Mesodermal cell (in vitro differentiated cells): Measurements from ENCODE around the gene SNAPC4. TPM values are rescaled to one million over a fixed set of nuclear protein-coding genes. Genes with fewer than 3 reads are reported as not detected.

Experiments
- H3K27ac ChIP-seq: 2 replicates; pipeline ENCODE4 v1.7.0; 2013; ENCODE audit warnings: mild to moderate bottlenecking, low read depth, low read length, moderate library complexity; ENCODE audit not compliant: severe bottlenecking
- H3K36me3 ChIP-seq: 2 replicates; pipeline ENCODE4 v1.7.1; 2013; ENCODE audit warnings: mild to moderate bottlenecking, low read length, moderate library complexity; ENCODE audit not compliant: control insufficient read depth, insufficient read depth
- H3K4me1 ChIP-seq: one replicate; pipeline ENCODE4 v1.7.1; 2013; ENCODE audit warnings: mild to moderate bottlenecking, low read length; ENCODE audit not compliant: insufficient read depth, control insufficient read depth, poor library complexity, severe bottlenecking
- H3K4me3 ChIP-seq: 2 replicates; pipeline ENCODE4 v1.7.0; 2013; ENCODE audit warnings: low read length, control low read depth, mild to moderate bottlenecking; ENCODE audit not compliant: insufficient read depth, poor library complexity, severe bottlenecking; ENCODE audit errors: extremely low read depth
- H3K9me3 ChIP-seq: 2 replicates; pipeline ENCODE4 v1.7.1; 2013; ENCODE audit warnings: mild to moderate bottlenecking, low read length, moderate library complexity; ENCODE audit not compliant: control insufficient read depth
- WGBS, 2 experiments: methylation state at CpG; one replicate each; pipeline ENCODE4 v1.1.5; 2013; ENCODE audit warnings: missing lambda C conversion rate in 2 of 2; ENCODE audit not compliant: insufficient coverage in 2 of 2; 5-methylcytosine and 5-hydroxymethylcytosine counted together
- polyA plus RNA-seq, 2 experiments: library from polyadenylated mRNA; stranded (reverse); fragments of 50-300 nt; gene quantifications; one replicate each; pipeline ENCODE4 v1.2.3, GENCODE V29; 2013

SNAPC4 gene, protein sequence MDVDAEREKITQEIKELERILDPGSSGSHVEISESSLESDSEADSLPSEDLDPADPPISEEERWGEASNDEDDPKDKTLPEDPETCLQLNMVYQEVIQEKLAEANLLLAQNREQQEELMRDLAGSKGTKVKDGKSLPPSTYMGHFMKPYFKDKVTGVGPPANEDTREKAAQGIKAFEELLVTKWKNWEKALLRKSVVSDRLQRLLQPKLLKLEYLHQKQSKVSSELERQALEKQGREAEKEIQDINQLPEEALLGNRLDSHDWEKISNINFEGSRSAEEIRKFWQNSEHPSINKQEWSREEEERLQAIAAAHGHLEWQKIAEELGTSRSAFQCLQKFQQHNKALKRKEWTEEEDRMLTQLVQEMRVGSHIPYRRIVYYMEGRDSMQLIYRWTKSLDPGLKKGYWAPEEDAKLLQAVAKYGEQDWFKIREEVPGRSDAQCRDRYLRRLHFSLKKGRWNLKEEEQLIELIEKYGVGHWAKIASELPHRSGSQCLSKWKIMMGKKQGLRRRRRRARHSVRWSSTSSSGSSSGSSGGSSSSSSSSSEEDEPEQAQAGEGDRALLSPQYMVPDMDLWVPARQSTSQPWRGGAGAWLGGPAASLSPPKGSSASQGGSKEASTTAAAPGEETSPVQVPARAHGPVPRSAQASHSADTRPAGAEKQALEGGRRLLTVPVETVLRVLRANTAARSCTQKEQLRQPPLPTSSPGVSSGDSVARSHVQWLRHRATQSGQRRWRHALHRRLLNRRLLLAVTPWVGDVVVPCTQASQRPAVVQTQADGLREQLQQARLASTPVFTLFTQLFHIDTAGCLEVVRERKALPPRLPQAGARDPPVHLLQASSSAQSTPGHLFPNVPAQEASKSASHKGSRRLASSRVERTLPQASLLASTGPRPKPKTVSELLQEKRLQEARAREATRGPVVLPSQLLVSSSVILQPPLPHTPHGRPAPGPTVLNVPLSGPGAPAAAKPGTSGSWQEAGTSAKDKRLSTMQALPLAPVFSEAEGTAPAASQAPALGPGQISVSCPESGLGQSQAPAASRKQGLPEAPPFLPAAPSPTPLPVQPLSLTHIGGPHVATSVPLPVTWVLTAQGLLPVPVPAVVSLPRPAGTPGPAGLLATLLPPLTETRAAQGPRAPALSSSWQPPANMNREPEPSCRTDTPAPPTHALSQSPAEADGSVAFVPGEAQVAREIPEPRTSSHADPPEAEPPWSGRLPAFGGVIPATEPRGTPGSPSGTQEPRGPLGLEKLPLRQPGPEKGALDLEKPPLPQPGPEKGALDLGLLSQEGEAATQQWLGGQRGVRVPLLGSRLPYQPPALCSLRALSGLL (N-terminal part only)
- 11.4 TPM for polyA plus RNA-seq (2013, experiment 1 of 2)
- 10.1 TPM for polyA plus RNA-seq (2013, experiment 2 of 2)

- WGBS, 2 experiments = 20 to 25% methylated on average over 50 to 57 of the region's 71 CpGs
- H3K4me1 ChIP-seq = peaks cover 9% of the 10 kb centered on the region
- no peaks in the 10 kb centered on the region for H3K9me3 ChIP-seq
- peak within 1 kb of the TSS; percentile 83 for H3K4me3 ChIP-seq
- peaks cover 64% of the 10 kb centered on the region for H3K36me3 ChIP-seq
- H3K27ac ChIP-seq = peak within 1 kb of the TSS; percentile 59
Observed at GRCh38 chr9:136400038-136400834, at the start of gene SNAPC4. TSS of gene SNAPC4 (minus strand) at chr9:136400170. CDS start at chr9:136398428, 1,742 bp downstream.

DNA sequence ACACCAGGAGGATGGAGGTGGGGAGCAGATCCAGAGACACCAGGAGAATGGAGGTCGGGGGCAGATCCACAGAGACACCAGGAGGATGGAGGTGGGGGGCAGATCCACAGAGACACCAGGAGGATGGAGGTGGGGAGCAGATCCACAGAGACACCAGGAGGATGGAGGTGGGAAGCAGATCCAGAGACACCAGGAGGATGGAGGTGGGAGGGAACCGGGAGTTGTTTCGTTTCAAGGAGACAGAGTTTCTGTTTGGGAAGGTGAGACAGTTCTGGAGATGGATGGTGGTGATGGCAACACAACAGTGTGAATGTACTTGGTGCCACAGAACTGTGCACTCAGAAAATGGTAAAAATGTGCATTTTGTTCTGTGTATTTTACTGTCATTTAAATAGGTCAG, 48.7 kb upstream of the SNAPC4 start:
- no peak overlapping the region for H3K4me3 ChIP-seq
- H3K36me3 ChIP-seq = peaks cover 89% of the 10 kb centered on the region
- H3K4me1 ChIP-seq = no peaks in the 10 kb centered on the region
- no peaks in the 10 kb centered on the region for H3K9me3 ChIP-seq
- no peak overlapping the region for H3K27ac ChIP-seq
- 100% methylated on average over 3 of the region's 3 CpGs for WGBS, 2 experiments

- H3K9me3 ChIP-seq = no peaks in the 10 kb centered on the region
- no peak overlapping the region for H3K27ac ChIP-seq
- no peak overlapping the region for H3K4me3 ChIP-seq
- H3K36me3 ChIP-seq = peaks cover 90% of the 10 kb centered on the region
- no peaks in the 10 kb centered on the region for H3K4me1 ChIP-seq
- WGBS, 2 experiments = 95 to 96% methylated on average over 23 to 27 of the region's 27 CpGs
Observed at GRCh38 chr9:136447173-136447778, 47.3 kb upstream of the SNAPC4 start.

DNA sequence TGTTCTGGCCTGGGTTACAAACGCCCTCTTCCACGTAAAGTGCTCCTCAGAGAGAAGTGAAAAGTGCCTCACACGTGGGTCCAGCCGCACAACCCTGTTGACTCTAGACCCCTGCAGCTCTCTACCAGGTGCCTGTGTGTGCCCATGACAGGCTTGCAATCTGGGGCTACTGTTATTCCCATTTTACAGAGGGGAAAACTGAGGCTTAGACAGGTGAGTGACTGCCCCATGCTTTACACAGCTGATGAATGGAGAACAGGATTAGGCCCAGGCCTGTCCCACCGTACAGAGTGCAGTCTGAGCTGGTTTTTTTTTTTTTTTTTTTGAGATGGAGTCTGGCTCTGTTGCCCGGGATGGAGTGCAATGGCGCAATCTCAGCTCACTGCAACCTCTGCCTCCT, 45.8 kb upstream of the SNAPC4 start:
- Histone ChIP-seq H3K27ac (no peak overlapping the region), H3K9me3 (no peaks in the 10 kb centered on the region), H3K36me3 (peaks cover 93% of the 10 kb centered on the region), H3K4me1 (peaks cover 3% of the 10 kb centered on the region), H3K4me3 (no peak overlapping the region)
- 98 to 99% methylated on average over 5 of the region's 7 CpGs for WGBS, 2 experiments

GRCh38 chr9:136444102-136444501, 44.1 kb upstream of the SNAPC4 start:
- Histone ChIP-seq H3K4me1 (peaks cover 3% of the 10 kb centered on the region), H3K9me3 (no peaks in the 10 kb centered on the region), H3K27ac (no peak overlapping the region), H3K36me3 (peaks cover 81% of the 10 kb centered on the region), H3K4me3 (no peak overlapping the region)
- 97 to 98% methylated on average over 16 to 17 of the region's 20 CpGs for WGBS, 2 experiments

DNA sequence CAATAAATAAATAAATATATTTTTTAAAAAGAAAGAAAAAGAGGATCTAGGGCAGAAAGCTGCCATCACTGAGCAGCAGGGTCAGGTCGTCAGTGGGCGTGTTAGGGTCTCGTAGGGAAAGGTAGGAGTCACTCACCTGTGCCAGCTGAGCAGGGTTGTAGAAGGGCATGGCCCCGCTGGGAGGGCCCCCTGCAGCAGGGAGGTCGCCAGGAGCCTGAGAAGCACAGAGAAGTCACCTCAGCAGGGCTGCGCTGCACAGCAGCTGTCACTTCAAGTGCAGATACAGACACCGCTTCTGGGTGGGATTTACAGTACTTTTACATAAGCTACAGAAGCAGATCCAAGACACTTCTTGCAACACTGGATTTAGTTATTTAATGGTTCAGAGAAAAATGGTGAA, 43.7 kb upstream of the SNAPC4 start:
- peaks cover 77% of the 10 kb centered on the region for H3K36me3 ChIP-seq
- H3K27ac ChIP-seq = no peak overlapping the region
- 96 to 97% methylated on average over 6 of the region's 7 CpGs for WGBS, 2 experiments
- no peak overlapping the region for H3K4me3 ChIP-seq
- no peaks in the 10 kb centered on the region for H3K9me3 ChIP-seq
- peaks cover 3% of the 10 kb centered on the region for H3K4me1 ChIP-seq

DNA sequence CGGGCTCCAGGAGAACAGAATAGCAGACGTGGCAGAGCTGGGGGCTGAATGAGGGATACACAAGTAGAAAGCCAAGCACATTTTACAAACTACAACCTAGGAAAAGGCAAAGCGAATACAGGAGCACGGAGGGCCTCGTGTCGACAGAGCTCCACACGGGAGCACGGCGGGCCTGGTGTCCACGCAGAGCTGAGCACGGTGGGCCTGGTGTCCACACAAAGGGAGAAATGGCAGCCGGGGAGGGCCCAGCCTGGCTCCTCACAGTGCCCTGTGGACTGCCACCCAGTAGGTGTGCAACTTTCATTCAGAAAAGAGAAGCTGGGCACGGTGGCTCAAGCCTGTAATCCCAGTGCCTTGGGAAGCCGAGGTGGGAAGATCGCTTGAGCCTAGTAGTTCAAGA, 43.1 kb upstream of the SNAPC4 start:
- Histone ChIP-seq H3K9me3 (no peaks in the 10 kb centered on the region), H3K4me1 (peaks cover 3% of the 10 kb centered on the region), H3K36me3 (peaks cover 72% of the 10 kb centered on the region), H3K27ac (no peak overlapping the region), H3K4me3 (no peak overlapping the region)
- 95 to 96% methylated on average over 12 to 13 of the region's 15 CpGs for WGBS, 2 experiments

DNA sequence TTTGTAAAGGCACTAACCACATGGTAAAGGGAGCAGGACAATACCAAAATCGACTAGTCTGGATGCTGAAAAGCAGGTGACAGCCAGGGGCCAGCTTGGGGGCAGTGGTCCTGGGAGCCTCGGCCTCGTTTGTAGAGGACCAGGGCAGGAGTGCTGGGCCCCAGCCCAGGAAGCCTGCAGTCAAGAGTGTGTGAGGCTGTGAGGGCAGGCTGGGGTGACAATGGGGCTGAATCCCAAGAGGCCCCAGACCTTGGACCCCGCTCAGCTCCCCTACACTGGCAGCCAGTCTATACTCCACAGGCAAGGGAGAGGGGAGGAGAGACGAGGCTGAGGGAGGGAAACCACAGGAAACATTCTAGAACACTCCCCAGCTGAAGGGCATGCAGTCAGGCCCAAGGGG, 42.3 kb upstream of the SNAPC4 start:
- no peak overlapping the region for H3K27ac ChIP-seq
- 82 to 92% methylated on average over 4 of the region's 5 CpGs for WGBS, 2 experiments
- peaks cover 68% of the 10 kb centered on the region for H3K36me3 ChIP-seq
- H3K4me1 ChIP-seq = peaks cover 10% of the 10 kb centered on the region
- H3K4me3 ChIP-seq = no peak overlapping the region
- H3K9me3 ChIP-seq = no peaks in the 10 kb centered on the region

DNA sequence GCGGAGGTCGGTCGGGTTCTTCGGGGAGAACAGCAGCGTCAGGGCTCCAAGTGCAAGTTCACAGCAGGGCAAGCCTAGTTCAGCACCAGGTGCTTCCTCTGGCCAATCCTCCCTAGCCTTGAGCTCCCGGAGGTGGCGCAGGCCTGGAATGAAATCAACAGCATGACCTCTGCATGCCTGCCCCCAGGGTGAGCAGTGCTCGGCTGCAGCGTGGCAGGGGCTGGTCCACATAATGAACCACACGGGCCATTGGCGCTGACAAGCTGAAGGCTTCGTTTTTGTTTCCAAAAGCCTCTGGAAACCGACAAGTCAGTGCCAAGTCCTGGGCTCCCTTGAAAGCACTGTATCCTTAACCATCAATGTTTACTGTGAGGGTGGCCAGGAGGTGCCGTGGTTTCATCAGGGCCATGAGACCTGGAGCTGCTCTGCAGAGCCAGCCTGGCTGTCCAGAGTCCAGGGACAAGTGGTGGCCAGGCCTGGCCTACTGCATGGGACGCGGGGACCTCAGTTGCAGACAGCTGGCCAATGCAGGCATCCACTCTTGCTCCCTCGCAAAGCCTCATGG, 41.8 kb upstream of the SNAPC4 start:
- no peak overlapping the region for H3K4me3 ChIP-seq
- peaks cover 11% of the 10 kb centered on the region for H3K4me1 ChIP-seq
- no peaks in the 10 kb centered on the region for H3K9me3 ChIP-seq
- 97 to 98% methylated on average over 17 of the region's 17 CpGs for WGBS, 2 experiments
- no peak overlapping the region for H3K27ac ChIP-seq
- peaks cover 67% of the 10 kb centered on the region for H3K36me3 ChIP-seq
